Astrocyte (in vitro differentiated cells and primary cell): ENCODE measurements around the gene TM2D3. TPM values are rescaled to one million over a fixed set of nuclear protein-coding genes. Genes with fewer than 3 reads are reported as not detected.

Experiments used
- DNase-seq: peaks from one replicate; pipeline ENCODE4 v3.0.0-alpha.2; 2010; ENCODE audit warnings: low read depth
- FAIRE-seq: peaks from 2 replicates; lab custom pipeline; 2011; peaks lifted over from hg19 to GRCh38; lab: Jason Lieb, UNC
- H2AFZ ChIP-seq: 2 replicates; pipeline ENCODE4 v1.6.0; 2012; ENCODE audit warnings: low read depth, low read length, inconsistent platforms
- H3K27ac ChIP-seq: 2 replicates; pipeline ENCODE4 v1.5.1; 2011; ENCODE audit warnings: low read depth, low read length, inconsistent platforms
- H3K27me3 ChIP-seq: 2 replicates; pipeline ENCODE4 v1.6.0; 2011; ENCODE audit warnings: low read length, inconsistent platforms; ENCODE audit not compliant: insufficient read depth
- H3K36me3 ChIP-seq: 2 replicates; pipeline ENCODE4 v1.5.1; 2011; ENCODE audit warnings: low read length, inconsistent platforms; ENCODE audit not compliant: insufficient read depth
- H3K4me1 ChIP-seq: 2 replicates; pipeline ENCODE4 v1.5.1; 2011; ENCODE audit warnings: low read length, inconsistent platforms; ENCODE audit not compliant: insufficient read depth
- H3K4me2 ChIP-seq: 2 replicates; pipeline ENCODE4 v1.6.0; 2012; ENCODE audit warnings: low read length, inconsistent platforms
- H3K4me3 ChIP-seq: 2 replicates; pipeline ENCODE4 v1.5.1; 2011; ENCODE audit warnings: low read depth, mild to moderate bottlenecking, low read length, inconsistent platforms; ENCODE audit not compliant: insufficient read depth
- H3K79me2 ChIP-seq: 2 replicates; pipeline ENCODE4 v1.6.0; 2012; ENCODE audit warnings: mild to moderate bottlenecking, low read length, inconsistent platforms; ENCODE audit not compliant: insufficient read depth
- H3K9ac ChIP-seq: 2 replicates; pipeline ENCODE4 v1.6.0; 2012; ENCODE audit warnings: mild to moderate bottlenecking, low read length, inconsistent platforms
- H3K9me3 ChIP-seq: 2 replicates; pipeline ENCODE4 v1.5.1; 2012; ENCODE audit warnings: low read depth, mild to moderate bottlenecking, low read length, inconsistent platforms; ENCODE audit not compliant: insufficient read depth
- H4K20me1 ChIP-seq: 2 replicates; pipeline ENCODE4 v1.6.0; 2012; ENCODE audit warnings: low read length, inconsistent platforms; ENCODE audit not compliant: insufficient read depth
- H3K27ac Mint-ChIP-seq: one replicate; pipeline ENCODE4 v1.8.0; 2021; ENCODE audit warnings: mild to moderate bottlenecking, mixed read lengths; ENCODE audit not compliant: unreplicated experiment
- H3K27me3 Mint-ChIP-seq: one replicate; pipeline ENCODE4 v1.8.0; 2021; ENCODE audit warnings: low read depth, mixed read lengths; ENCODE audit not compliant: unreplicated experiment
- H3K36me3 Mint-ChIP-seq: one replicate; pipeline ENCODE4 v1.8.0; 2021; ENCODE audit warnings: low read depth, mixed read lengths; ENCODE audit not compliant: unreplicated experiment
- H3K4me1 Mint-ChIP-seq: one replicate; pipeline ENCODE4 v1.8.0; 2021; ENCODE audit warnings: low read depth, mixed read lengths; ENCODE audit not compliant: unreplicated experiment
- H3K4me3 Mint-ChIP-seq: one replicate; pipeline ENCODE4 v1.8.0; 2021; ENCODE audit warnings: mild to moderate bottlenecking, moderate library complexity, mixed read lengths; ENCODE audit not compliant: unreplicated experiment
- H3K9me3 Mint-ChIP-seq: one replicate; pipeline ENCODE4 v1.8.0; 2021; ENCODE audit warnings: mild to moderate bottlenecking, mixed read lengths; ENCODE audit not compliant: unreplicated experiment
- EZH2 ChIP-seq: IDR thresholded peaks from 2 replicates; pipeline ENCODE4 v1.6.1; 2012; ENCODE audit warnings: mild to moderate bottlenecking, low read length, inconsistent platforms; ENCODE audit not compliant: insufficient read depth
- total RNA-seq: library from RNA; stranded (reverse); gene quantifications from 2 replicates; pipeline ENCODE4 v1.2.1, GENCODE V29; 2021
- TF ChIP-seq, protein P1 (sequence below): IDR thresholded peaks from 2 replicates; pipeline ENCODE4 v1.5.1; 2011; ENCODE audit warnings: low read depth, mild to moderate bottlenecking, inconsistent platforms, low read length, moderate library complexity; ENCODE audit not compliant: insufficient read depth

TM2D3 gene
- total RNA-seq, 1 donor from 2014 or later, result 28.1 TPM

DNA sequence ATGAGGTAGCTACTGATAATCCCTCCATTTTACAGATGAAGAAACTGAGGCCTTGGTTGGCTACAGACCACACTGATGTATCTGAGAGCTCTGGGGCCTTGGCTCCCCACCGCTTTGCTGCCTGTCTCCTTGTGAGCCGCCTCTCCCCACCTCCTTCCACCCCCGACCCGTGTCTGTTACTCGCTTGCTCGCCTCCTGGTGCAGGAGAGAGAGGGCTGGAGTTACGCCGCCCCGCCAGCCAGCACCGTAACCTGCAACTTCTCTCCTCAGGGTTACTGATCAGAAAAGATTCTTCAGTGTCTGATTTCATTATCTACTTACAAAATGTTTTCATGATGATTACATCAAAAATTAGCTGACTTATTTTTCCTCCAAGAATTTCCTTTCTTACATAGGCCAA, 34.1 kb downstream of the TM2D3 start:
- H3K4me1 ChIP-seq, result peaks cover 12% of the 10 kb centered on the region
- H3K27me3 ChIP-seq, result peaks cover 2% of the 10 kb centered on the region
- H3K27me3 Mint-ChIP-seq, result peaks cover 20% of the 10 kb centered on the region
- no peaks in the 10 kb centered on the region for H4K20me1 ChIP-seq
- H3K9me3 ChIP-seq, result no peaks in the 10 kb centered on the region
- H3K36me3 ChIP-seq, result no peaks in the 10 kb centered on the region
- DNase-seq, result no peak
- no peak overlapping the region for H2AFZ ChIP-seq
- H3K4me3 Mint-ChIP-seq, result no peak overlapping the region
- peaks cover 11% of the 10 kb centered on the region for H3K4me1 Mint-ChIP-seq
- H3K36me3 Mint-ChIP-seq, result no peaks in the 10 kb centered on the region
- H3K9ac ChIP-seq, result no peak overlapping the region
- no peak for FAIRE-seq
- no peaks in the 10 kb centered on the region for H3K9me3 Mint-ChIP-seq
- no peaks in the 10 kb centered on the region for H3K79me2 ChIP-seq
- no peak overlapping the region for H3K4me2 ChIP-seq
- no peak overlapping the region for H3K27ac Mint-ChIP-seq
- H3K27ac ChIP-seq, result no peak overlapping the region
- H3K4me3 ChIP-seq, result no peak overlapping the region
- TF ChIP-seq, protein P1, sequence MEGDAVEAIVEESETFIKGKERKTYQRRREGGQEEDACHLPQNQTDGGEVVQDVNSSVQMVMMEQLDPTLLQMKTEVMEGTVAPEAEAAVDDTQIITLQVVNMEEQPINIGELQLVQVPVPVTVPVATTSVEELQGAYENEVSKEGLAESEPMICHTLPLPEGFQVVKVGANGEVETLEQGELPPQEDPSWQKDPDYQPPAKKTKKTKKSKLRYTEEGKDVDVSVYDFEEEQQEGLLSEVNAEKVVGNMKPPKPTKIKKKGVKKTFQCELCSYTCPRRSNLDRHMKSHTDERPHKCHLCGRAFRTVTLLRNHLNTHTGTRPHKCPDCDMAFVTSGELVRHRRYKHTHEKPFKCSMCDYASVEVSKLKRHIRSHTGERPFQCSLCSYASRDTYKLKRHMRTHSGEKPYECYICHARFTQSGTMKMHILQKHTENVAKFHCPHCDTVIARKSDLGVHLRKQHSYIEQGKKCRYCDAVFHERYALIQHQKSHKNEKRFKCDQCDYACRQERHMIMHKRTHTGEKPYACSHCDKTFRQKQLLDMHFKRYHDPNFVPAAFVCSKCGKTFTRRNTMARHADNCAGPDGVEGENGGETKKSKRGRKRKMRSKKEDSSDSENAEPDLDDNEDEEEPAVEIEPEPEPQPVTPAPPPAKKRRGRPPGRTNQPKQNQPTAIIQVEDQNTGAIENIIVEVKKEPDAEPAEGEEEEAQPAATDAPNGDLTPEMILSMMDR, result no peak
- TF ChIP-seq EZH2, result no peak

- Histone ChIP-seq H3K79me2 (no peaks in the 10 kb centered on the region), H3K4me2 (no peak overlapping the region), H2AFZ (no peak overlapping the region), H3K9ac (no peak overlapping the region), H3K27ac (no peak overlapping the region), H3K9me3 (no peaks in the 10 kb centered on the region), H3K27me3 (peaks cover 2% of the 10 kb centered on the region), H4K20me1 (no peaks in the 10 kb centered on the region), H3K4me1 (peaks cover 12% of the 10 kb centered on the region), H3K4me3 (no peak overlapping the region), H3K36me3 (no peaks in the 10 kb centered on the region)
- H3K27ac Mint-ChIP-seq, result no peak overlapping the region
- H3K36me3 Mint-ChIP-seq, result no peaks in the 10 kb centered on the region
- H3K4me1 Mint-ChIP-seq, result peaks cover 11% of the 10 kb centered on the region
- TF ChIP-seq, protein P1, result no peak
- TF ChIP-seq EZH2, result no peak
- no peak for DNase-seq
- H3K9me3 Mint-ChIP-seq, result no peaks in the 10 kb centered on the region
- H3K27me3 Mint-ChIP-seq, result peaks cover 21% of the 10 kb centered on the region
- H3K4me3 Mint-ChIP-seq, result no peak overlapping the region
- no peak for FAIRE-seq
Measured at GRCh38 chr15:101617390-101617965, 34.7 kb downstream of the TM2D3 start.

GRCh38 chr15:101615986-101616848, 36.0 kb downstream of the TM2D3 start:
- peaks cover 2% of the 10 kb centered on the region for H3K27me3 ChIP-seq
- peak overlapping the region; percentile 38 for H2AFZ ChIP-seq
- H3K4me3 Mint-ChIP-seq, result no peak overlapping the region
- H4K20me1 ChIP-seq, result no peaks in the 10 kb centered on the region
- peak overlapping the region; percentile 70 for H3K27ac Mint-ChIP-seq
- H3K36me3 Mint-ChIP-seq, result no peaks in the 10 kb centered on the region
- no peak overlapping the region for H3K27ac ChIP-seq
- H3K4me1 Mint-ChIP-seq, result peaks cover 11% of the 10 kb centered on the region
- DNase-seq, result peak; percentile 63
- no peak for FAIRE-seq
- H3K4me1 ChIP-seq, result peaks cover 12% of the 10 kb centered on the region
- peak overlapping the region; percentile 17 for H3K9ac ChIP-seq
- H3K4me2 ChIP-seq, result peak overlapping the region; percentile 85
- TF ChIP-seq, protein P1, result no peak
- TF ChIP-seq EZH2, result no peak
- H3K4me3 ChIP-seq, result peak overlapping the region; percentile 36
- no peaks in the 10 kb centered on the region for H3K9me3 ChIP-seq
- H3K27me3 Mint-ChIP-seq, result peaks cover 29% of the 10 kb centered on the region
- no peaks in the 10 kb centered on the region for H3K79me2 ChIP-seq
- no peaks in the 10 kb centered on the region for H3K9me3 Mint-ChIP-seq
- H3K36me3 ChIP-seq, result no peaks in the 10 kb centered on the region
